ENCODE data around the gene GBX2. TPM values are rescaled to one million over a fixed set of nuclear protein-coding genes. Genes with fewer than 3 reads are reported as not detected.

Gene GBX2
- total and polyA plus RNA-seq, 9 of the 15 experiments (the other 6 are each of a cell fraction or from before 2014, with no cell fraction given), result 0.03 to 0.53 (median 0.27) TPM; not detected in 1

DNA sequence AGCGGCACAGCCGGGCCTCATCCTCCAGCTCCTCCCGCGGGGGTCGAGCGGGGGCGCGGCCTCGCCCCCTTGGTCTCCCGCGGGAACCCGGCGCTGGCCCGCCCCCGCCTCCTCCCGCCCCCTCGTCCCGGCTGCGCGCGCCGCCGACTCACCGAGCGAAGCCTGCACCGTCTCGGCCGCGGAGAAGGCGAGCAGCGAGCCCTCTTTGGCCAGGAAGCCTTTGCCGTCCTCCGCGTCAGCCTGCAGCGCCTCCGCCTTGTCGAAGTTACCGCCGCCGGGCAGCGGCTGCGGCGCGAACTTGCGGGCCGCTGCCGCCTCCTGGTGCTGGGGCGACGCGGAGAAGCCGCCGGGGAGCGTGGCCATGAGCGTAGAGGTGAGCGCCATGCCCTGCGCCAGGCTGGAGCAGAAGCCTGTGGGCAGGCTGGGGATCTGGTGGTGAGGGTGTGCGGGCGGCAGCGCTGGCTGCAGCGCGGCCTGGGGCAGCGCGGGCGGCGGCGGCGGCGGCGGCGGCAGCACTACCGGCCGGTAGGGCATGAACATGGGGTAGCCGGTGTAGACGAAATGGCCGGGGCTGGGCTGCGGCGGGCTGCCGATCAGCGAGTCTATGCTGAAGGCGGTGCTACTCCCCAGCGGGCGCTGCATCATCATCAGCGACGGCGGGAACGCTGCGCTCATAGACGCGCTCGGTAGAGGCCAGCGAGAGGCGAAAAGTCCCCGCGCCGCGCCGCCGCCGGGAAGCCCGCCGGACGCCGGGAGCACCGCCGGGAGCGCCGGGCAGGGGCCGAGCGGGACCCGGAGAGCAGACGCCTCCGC lies 683 bp downstream of the GBX2 start (continued):
- TF ChIP-seq CREM (IDR thresholded peaks at IDR 0.05; ENCODE audit: low read depth), result 0 out of 2 replicates have a peak, but pooled peaks have one; percentile 31
- TF ChIP-seq FOXK1 (CRISPR knock-in tag; IDR thresholded peaks at IDR 0.05; ENCODE audit: borderline replicate concordance), result no peak
- TF ChIP-seq, protein P1, sequence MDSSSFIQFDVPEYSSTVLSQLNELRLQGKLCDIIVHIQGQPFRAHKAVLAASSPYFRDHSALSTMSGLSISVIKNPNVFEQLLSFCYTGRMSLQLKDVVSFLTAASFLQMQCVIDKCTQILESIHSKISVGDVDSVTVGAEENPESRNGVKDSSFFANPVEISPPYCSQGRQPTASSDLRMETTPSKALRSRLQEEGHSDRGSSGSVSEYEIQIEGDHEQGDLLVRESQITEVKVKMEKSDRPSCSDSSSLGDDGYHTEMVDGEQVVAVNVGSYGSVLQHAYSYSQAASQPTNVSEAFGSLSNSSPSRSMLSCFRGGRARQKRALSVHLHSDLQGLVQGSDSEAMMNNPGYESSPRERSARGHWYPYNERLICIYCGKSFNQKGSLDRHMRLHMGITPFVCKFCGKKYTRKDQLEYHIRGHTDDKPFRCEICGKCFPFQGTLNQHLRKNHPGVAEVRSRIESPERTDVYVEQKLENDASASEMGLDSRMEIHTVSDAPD (CRISPR knock-in tag; IDR thresholded peaks at IDR 0.05), result no peak
- peak in 1 of 2 experiments; percentile 6; a peak in 1 of 4 replicates for TF ChIP-seq NONO (IDR thresholded peaks at IDR 0.05; ENCODE audit: low read depth in 2 of 2, low read length in 1 of 2)
- no peak for TF ChIP-seq ZNF589 (CRISPR knock-in tag; IDR thresholded peaks at IDR 0.05; ENCODE audit: low read depth)
- TF ChIP-seq E2F3 (CRISPR knock-in tag; IDR thresholded peaks at IDR 0.05), result no peak
- TF ChIP-seq, protein P2, sequence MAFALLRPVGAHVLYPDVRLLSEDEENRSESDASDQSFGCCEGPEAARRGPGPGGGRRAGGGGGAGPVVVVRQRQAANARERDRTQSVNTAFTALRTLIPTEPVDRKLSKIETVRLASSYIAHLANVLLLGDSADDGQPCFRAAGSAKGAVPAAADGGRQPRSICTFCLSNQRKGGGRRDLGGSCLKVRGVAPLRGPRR (CRISPR knock-in tag; IDR thresholded peaks at IDR 0.05), result no peak
- peak; percentile 68; the same call in 1 of the 2 replicates for TF ChIP-seq STAG1 (CRISPR knock-in tag; IDR thresholded peaks at IDR 0.05; ENCODE audit: borderline replicate concordance)
- TF ChIP-seq, protein P3, sequence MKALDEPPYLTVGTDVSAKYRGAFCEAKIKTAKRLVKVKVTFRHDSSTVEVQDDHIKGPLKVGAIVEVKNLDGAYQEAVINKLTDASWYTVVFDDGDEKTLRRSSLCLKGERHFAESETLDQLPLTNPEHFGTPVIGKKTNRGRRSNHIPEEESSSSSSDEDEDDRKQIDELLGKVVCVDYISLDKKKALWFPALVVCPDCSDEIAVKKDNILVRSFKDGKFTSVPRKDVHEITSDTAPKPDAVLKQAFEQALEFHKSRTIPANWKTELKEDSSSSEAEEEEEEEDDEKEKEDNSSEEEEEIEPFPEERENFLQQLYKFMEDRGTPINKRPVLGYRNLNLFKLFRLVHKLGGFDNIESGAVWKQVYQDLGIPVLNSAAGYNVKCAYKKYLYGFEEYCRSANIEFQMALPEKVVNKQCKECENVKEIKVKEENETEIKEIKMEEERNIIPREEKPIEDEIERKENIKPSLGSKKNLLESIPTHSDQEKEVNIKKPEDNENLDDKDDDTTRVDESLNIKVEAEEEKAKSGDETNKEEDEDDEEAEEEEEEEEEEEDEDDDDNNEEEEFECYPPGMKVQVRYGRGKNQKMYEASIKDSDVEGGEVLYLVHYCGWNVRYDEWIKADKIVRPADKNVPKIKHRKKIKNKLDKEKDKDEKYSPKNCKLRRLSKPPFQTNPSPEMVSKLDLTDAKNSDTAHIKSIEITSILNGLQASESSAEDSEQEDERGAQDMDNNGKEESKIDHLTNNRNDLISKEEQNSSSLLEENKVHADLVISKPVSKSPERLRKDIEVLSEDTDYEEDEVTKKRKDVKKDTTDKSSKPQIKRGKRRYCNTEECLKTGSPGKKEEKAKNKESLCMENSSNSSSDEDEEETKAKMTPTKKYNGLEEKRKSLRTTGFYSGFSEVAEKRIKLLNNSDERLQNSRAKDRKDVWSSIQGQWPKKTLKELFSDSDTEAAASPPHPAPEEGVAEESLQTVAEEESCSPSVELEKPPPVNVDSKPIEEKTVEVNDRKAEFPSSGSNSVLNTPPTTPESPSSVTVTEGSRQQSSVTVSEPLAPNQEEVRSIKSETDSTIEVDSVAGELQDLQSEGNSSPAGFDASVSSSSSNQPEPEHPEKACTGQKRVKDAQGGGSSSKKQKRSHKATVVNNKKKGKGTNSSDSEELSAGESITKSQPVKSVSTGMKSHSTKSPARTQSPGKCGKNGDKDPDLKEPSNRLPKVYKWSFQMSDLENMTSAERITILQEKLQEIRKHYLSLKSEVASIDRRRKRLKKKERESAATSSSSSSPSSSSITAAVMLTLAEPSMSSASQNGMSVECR (CRISPR knock-in tag; IDR thresholded peaks at IDR 0.05), result no peak
- TF ChIP-seq ELF4 (CRISPR knock-in tag; IDR thresholded peaks at IDR 0.05), result no peak
- TF ChIP-seq, protein P4, sequence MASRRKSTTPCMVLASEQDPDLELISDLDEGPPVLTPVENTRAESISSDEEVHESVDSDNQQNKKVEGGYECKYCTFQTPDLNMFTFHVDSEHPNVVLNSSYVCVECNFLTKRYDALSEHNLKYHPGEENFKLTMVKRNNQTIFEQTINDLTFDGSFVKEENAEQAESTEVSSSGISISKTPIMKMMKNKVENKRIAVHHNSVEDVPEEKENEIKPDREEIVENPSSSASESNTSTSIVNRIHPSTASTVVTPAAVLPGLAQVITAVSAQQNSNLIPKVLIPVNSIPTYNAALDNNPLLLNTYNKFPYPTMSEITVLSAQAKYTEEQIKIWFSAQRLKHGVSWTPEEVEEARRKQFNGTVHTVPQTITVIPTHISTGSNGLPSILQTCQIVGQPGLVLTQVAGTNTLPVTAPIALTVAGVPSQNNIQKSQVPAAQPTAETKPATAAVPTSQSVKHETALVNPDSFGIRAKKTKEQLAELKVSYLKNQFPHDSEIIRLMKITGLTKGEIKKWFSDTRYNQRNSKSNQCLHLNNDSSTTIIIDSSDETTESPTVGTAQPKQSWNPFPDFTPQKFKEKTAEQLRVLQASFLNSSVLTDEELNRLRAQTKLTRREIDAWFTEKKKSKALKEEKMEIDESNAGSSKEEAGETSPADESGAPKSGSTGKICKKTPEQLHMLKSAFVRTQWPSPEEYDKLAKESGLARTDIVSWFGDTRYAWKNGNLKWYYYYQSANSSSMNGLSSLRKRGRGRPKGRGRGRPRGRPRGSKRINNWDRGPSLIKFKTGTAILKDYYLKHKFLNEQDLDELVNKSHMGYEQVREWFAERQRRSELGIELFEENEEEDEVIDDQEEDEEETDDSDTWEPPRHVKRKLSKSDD (conservative IDR thresholded peaks at IDR 0.05; ENCODE audit: low read length), result no peak
- peak; percentile 8 for TF ChIP-seq HNRNPLL (IDR thresholded peaks at IDR 0.05; ENCODE audit: low read depth, low read length, poor library complexity, severe bottlenecking)
- no peak for TF ChIP-seq BRCA1 (IDR thresholded peaks at IDR 0.05)
- TF ChIP-seq BRCA1 (CRISPR knock-in tag; IDR thresholded peaks at IDR 0.05), result no peak
- TF ChIP-seq, protein P5, sequence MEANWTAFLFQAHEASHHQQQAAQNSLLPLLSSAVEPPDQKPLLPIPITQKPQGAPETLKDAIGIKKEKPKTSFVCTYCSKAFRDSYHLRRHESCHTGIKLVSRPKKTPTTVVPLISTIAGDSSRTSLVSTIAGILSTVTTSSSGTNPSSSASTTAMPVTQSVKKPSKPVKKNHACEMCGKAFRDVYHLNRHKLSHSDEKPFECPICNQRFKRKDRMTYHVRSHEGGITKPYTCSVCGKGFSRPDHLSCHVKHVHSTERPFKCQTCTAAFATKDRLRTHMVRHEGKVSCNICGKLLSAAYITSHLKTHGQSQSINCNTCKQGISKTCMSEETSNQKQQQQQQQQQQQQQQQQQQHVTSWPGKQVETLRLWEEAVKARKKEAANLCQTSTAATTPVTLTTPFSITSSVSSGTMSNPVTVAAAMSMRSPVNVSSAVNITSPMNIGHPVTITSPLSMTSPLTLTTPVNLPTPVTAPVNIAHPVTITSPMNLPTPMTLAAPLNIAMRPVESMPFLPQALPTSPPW (CRISPR knock-in tag; IDR thresholded peaks at IDR 0.05), result peak; percentile 28; the same call in 1 of the 2 replicates
- peak in 1 of 2 experiments; percentile 17; a peak in 2 of 4 replicates for TF ChIP-seq NRF1 (conservative IDR thresholded peaks at IDR 0.05 in 1 of 2, IDR thresholded peaks at IDR 0.05 in 1 of 2)

All from K562 (cell line).